Liver (tissue), 9 donors: ENCODE data around the gene LITAFD. TPM values are rescaled to one million over a fixed set of nuclear protein-coding genes. Genes with fewer than 3 reads are reported as not detected.

Experiments
- DNase-seq: peaks from one replicate; pipeline ENCODE4 v3.0.0-alpha.2; 2017; ENCODE audit warnings: low spot score
- H3K27ac ChIP-seq, 2 donors: one replicate each; pipeline ENCODE4 v1.7.0; 2013; ENCODE audit warnings: inconsistent platforms in 2 of 2, low read length in 2 of 2, control low read depth in 1 of 2, low read depth in 1 of 2, mild to moderate bottlenecking in 1 of 2
- H3K27me3 ChIP-seq, 4 donors: one replicate each; pipeline versions ENCODE4 v1.6.1 to v1.7.0; 2013; ENCODE audit warnings: low read length in 3 of 4, inconsistent platforms in 1 of 4, mild to moderate bottlenecking in 1 of 4, moderate library complexity in 1 of 4; ENCODE audit not compliant: control insufficient read depth in 4 of 4, insufficient read depth in 4 of 4
- H3K36me3 ChIP-seq, 4 donors: one replicate each; pipeline versions ENCODE4 v1.6.1 to v1.7.0; 2013; ENCODE audit warnings: low read length in 3 of 4, mild to moderate bottlenecking in 3 of 4, low read depth in 1 of 4, moderate library complexity in 1 of 4; ENCODE audit not compliant: control insufficient read depth in 4 of 4, insufficient read depth in 3 of 4
- H3K4me1 ChIP-seq, 4 donors: one replicate each; pipeline versions ENCODE4 v1.6.1 to v1.7.0; 2013; ENCODE audit warnings: low read length in 3 of 4, mild to moderate bottlenecking in 3 of 4, moderate library complexity in 1 of 4; ENCODE audit not compliant: control insufficient read depth in 4 of 4, insufficient read depth in 4 of 4
- H3K4me3 ChIP-seq, 3 donors: one replicate each; pipeline versions ENCODE4 v1.6.1 to v1.7.0; 2013; ENCODE audit warnings: low read length in 3 of 3, control low read depth in 1 of 3, low read depth in 1 of 3, mild to moderate bottlenecking in 1 of 3
- H3K9ac ChIP-seq, 2 donors: one replicate each; pipeline ENCODE4 v1.7.0; 2013; ENCODE audit warnings: low read length in 2 of 2, mild to moderate bottlenecking in 2 of 2, moderate library complexity in 2 of 2, control low read depth in 1 of 2, low read depth in 1 of 2
- H3K9me3 ChIP-seq, 4 donors: one replicate each; pipeline versions ENCODE4 v1.6.1 to v1.7.0; 2013; ENCODE audit warnings: low read length in 3 of 4; ENCODE audit not compliant: control insufficient read depth in 4 of 4
- EGR1 ChIP-seq, 2 donors: IDR thresholded peaks; 2 replicates each; pipeline ENCODE4 v1.6.1; 2016 to 2018; ENCODE audit warnings: antibody characterized with exemption in 2 of 2, low read depth in 2 of 2
- FOXA1 ChIP-seq: IDR thresholded peaks from 2 replicates; pipeline ENCODE4 v1.6.1; 2016; ENCODE audit warnings: antibody characterized with exemption
- FOXA2 ChIP-seq: IDR thresholded peaks from 2 replicates; pipeline ENCODE4 v1.6.1; 2016; ENCODE audit warnings: antibody characterized with exemption
- GABPA ChIP-seq, 2 donors: IDR thresholded peaks in 1 of 2; conservative IDR thresholded peaks in 1 of 2; 2 replicates each; pipeline ENCODE4 v1.6.1; 2016; ENCODE audit warnings: antibody characterized with exemption in 2 of 2, mild to moderate bottlenecking in 1 of 2, moderate library complexity in 1 of 2
- HNF4A ChIP-seq, 2 donors: conservative IDR thresholded peaks; 2 replicates each; pipeline ENCODE4 v1.6.1; 2016; ENCODE audit warnings: antibody characterized with exemption in 2 of 2, mild to moderate bottlenecking in 2 of 2
- HNF4G ChIP-seq: IDR thresholded peaks from 2 replicates; pipeline ENCODE4 v1.6.1; 2016; ENCODE audit warnings: antibody characterized with exemption
- JUND ChIP-seq, 2 donors: IDR thresholded peaks; 2 replicates each; pipeline ENCODE4 v1.6.1; 2016; ENCODE audit warnings: antibody characterized with exemption in 2 of 2
- NR2F2 ChIP-seq: IDR thresholded peaks from 2 replicates; pipeline ENCODE4 v1.6.1; 2016; ENCODE audit warnings: antibody characterized with exemption
- RAD21 ChIP-seq, 2 donors: IDR thresholded peaks; 2 replicates each; pipeline ENCODE4 v1.6.1; 2016; ENCODE audit warnings: antibody characterized with exemption in 2 of 2, mild to moderate bottlenecking in 2 of 2
- RXRA ChIP-seq, 2 donors: IDR thresholded peaks; 2 replicates each; pipeline ENCODE4 v1.6.1; 2017 to 2018; ENCODE audit warnings: antibody characterized with exemption in 2 of 2, mild to moderate bottlenecking in 1 of 2
- SP1 ChIP-seq: IDR thresholded peaks from 2 replicates; pipeline ENCODE4 v1.6.1; 2018; ENCODE audit warnings: antibody characterized with exemption, mild to moderate bottlenecking
- YY1 ChIP-seq: IDR thresholded peaks from 2 replicates; pipeline ENCODE4 v1.6.1; 2016; ENCODE audit warnings: antibody characterized with exemption, mild to moderate bottlenecking
- WGBS: extraction: QIAGEN DNeasy Blood & Tissue Kit; methylation state at CpG from one replicate; pipeline ENCODE4 v1.1.7; 2013; 5-methylcytosine and 5-hydroxymethylcytosine counted together
- polyA plus RNA-seq, 2 donors: library from polyadenylated mRNA; stranded (reverse) in 1 of 2; unstranded in 1 of 2; fragments of 200-250 nt in 1 of 2; fragments of >200 nt in 1 of 2; fragmentation: Nextera tagmentation in 1 of 2; extraction: Ambion mirVana in 1 of 2; gene quantifications; one replicate each; pipeline versions ENCODE4 v1.2.1 to v1.2.3, GENCODE V29; 2013 to 2015
- total RNA-seq, 2 donors: library from RNA; depleted of rRNA; stranded (reverse); fragments of >200 nt; gene quantifications; one replicate each; pipeline ENCODE4 v1.2.3, GENCODE V29; 2014
- TF ChIP-seq, protein P1 (sequence below): fragments of 150-350 bp; IDR thresholded peaks from 2 replicates; pipeline ENCODE4 v1.5.1; 2017; ENCODE audit warnings: improper control_type of control experiment, low read depth, low read length; ENCODE audit not compliant: missing input control
- TF ChIP-seq, protein P2 (sequence below): IDR thresholded peaks from 2 replicates; pipeline ENCODE4 v1.6.1; 2016; ENCODE audit warnings: antibody characterized with exemption
- TF ChIP-seq, protein P3 (sequence below): IDR thresholded peaks from 2 replicates; pipeline ENCODE4 v1.6.1; 2016; ENCODE audit warnings: antibody characterized with exemption
- donor health status: healthy.
- donor health status: healthy.
- donor health status: healthy.
- donor health status: healthy.
- donor health status: healthy.

The LITAFD gene
- total and polyA plus RNA-seq, 4 donors, result not detected

DNA sequence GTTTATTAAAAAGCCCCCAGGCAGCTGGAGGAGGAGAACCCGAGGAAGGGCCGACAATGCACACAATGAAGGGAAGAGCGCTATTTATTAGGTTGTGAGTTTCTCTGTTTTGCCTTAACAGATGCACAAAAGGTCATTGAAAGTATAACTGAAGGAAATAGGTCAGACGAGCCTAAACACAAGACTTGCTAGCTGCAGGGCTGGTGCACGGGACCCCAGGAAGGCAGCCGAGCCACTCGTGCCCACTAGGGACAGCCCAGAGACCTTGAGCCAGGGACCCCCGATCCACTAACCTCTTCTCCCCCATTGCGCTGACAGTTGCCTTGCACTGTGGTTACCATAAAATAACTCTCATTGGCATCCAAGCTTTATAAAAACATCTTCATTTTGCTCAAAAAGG, 11.3 kb downstream of the LITAFD start (continued):
- TF ChIP-seq, protein P1, sequence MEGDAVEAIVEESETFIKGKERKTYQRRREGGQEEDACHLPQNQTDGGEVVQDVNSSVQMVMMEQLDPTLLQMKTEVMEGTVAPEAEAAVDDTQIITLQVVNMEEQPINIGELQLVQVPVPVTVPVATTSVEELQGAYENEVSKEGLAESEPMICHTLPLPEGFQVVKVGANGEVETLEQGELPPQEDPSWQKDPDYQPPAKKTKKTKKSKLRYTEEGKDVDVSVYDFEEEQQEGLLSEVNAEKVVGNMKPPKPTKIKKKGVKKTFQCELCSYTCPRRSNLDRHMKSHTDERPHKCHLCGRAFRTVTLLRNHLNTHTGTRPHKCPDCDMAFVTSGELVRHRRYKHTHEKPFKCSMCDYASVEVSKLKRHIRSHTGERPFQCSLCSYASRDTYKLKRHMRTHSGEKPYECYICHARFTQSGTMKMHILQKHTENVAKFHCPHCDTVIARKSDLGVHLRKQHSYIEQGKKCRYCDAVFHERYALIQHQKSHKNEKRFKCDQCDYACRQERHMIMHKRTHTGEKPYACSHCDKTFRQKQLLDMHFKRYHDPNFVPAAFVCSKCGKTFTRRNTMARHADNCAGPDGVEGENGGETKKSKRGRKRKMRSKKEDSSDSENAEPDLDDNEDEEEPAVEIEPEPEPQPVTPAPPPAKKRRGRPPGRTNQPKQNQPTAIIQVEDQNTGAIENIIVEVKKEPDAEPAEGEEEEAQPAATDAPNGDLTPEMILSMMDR, result no peak
- TF ChIP-seq YY1 (no peak), RAD21 (IDR thresholded peaks at IDR 0.05) (no peak), RXRA (IDR thresholded peaks at IDR 0.05) (no peak), EGR1 (IDR thresholded peaks at IDR 0.05; ENCODE audit: low read depth in 2 of 2) (no peak), JUND (IDR thresholded peaks at IDR 0.05) (no peak), FOXA2 (no peak), SP1 (no peak), NR2F2 (no peak)
- TF ChIP-seq, protein P2, sequence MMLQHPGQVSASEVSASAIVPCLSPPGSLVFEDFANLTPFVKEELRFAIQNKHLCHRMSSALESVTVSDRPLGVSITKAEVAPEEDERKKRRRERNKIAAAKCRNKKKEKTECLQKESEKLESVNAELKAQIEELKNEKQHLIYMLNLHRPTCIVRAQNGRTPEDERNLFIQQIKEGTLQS, result no peak

DNA sequence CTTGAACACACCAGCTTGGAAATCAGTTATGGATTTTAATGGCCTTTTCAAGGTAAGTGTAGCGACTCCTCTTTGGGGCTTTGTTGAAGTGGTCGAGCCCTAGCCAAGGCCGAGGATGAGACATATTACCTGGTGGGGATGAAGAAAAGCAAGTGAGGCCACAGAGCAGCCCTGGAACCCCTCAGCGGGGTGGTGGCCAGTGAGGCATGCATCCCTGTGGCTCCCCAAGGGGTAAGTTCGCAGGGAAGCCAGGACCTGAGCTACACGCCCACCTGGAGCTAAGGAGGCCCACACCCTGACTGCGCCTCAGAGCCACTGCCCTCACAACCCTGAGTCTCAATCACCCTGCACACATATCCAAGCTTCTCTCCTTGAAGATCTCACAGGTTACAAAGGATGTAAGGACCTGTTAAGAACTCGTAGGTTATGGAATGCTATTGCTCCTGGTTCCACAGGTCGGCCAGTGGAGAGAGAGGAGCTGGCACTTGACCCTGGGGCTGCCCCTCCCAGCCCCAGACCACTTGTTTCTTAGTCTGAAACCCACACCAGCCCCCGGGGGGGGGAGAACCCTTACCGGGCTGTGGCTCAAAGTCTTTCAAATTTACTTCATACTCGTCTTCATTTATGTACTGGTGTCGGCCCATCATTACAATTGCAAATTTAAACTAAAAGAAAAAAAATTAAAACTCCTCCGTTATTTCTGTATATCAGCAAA, 12.0 kb downstream of the LITAFD start:
- H3K27ac ChIP-seq, result no peak overlapping the region
- no peaks in the 10 kb centered on the region for H3K9me3 ChIP-seq
- H3K9ac ChIP-seq, result no peak overlapping the region
- H3K36me3 ChIP-seq, result peaks cover 10 to 81% (median 62%) of the 10 kb centered on the region in 4 donors
- DNase-seq, result no peak
- no peaks in the 10 kb centered on the region for H3K27me3 ChIP-seq
- no peak overlapping the region for H3K4me3 ChIP-seq
- TF ChIP-seq GABPA (IDR thresholded peaks at IDR 0.05 in 1 of 2, conservative IDR thresholded peaks at IDR 0.05 in 1 of 2) (no peak), JUND (IDR thresholded peaks at IDR 0.05) (no peak), RXRA (IDR thresholded peaks at IDR 0.05) (no peak), EGR1 (IDR thresholded peaks at IDR 0.05; ENCODE audit: low read depth in 2 of 2) (no peak)
- no peaks in the 10 kb centered on the region for H3K4me1 ChIP-seq
- 91% methylated on average over 14 of the region's 14 CpGs for WGBS

DNA sequence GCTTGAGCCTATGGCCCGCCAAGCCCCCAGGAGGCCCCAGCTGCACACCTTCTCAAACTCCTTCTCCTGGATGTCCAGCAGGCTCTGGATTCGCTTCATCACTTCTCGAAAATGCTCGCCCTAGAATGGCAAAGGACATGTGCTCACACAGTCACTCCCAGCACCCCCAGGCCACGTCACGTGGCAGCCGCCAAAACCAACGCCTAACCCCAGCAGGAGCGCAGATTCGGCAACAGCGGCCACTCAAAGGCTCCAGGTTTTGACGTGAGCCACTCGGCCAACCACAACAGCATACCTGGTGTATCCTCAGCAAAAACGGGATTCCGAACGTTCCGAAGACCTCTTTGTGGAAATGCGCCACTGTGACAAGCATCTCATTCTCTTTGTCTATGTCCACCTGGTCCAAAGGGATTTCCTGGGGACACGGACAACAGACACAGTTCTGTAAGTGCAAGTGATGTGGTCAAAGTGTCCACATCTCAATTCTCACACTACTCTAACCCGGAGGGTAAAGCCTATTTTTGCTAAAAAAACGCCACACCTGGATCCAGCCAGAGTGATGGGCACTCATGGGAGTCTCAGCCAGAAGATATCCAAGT, 12.7 kb downstream of the LITAFD start:
- no peak for DNase-seq
- H3K36me3 ChIP-seq, result peaks cover 10 to 88% (median 69%) of the 10 kb centered on the region in 4 donors
- TF ChIP-seq JUND (IDR thresholded peaks at IDR 0.05) (no peak), RAD21 (IDR thresholded peaks at IDR 0.05) (no peak), FOXA2 (no peak), GABPA (IDR thresholded peaks at IDR 0.05 in 1 of 2, conservative IDR thresholded peaks at IDR 0.05 in 1 of 2) (no peak), FOXA1 (no peak), HNF4G (no peak), EGR1 (IDR thresholded peaks at IDR 0.05; ENCODE audit: low read depth in 2 of 2) (no peak), HNF4A (conservative IDR thresholded peaks at IDR 0.05) (no peak)
- TF ChIP-seq, protein P3, sequence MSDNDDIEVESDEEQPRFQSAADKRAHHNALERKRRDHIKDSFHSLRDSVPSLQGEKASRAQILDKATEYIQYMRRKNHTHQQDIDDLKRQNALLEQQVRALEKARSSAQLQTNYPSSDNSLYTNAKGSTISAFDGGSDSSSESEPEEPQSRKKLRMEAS, result no peak
- 96% methylated on average over 21 of the region's 21 CpGs for WGBS
- H3K27ac ChIP-seq, result no peak overlapping the region
- H3K9me3 ChIP-seq, result no peaks in the 10 kb centered on the region
- no peak overlapping the region for H3K9ac ChIP-seq
- H3K27me3 ChIP-seq, result no peaks in the 10 kb centered on the region
- no peak overlapping the region for H3K4me3 ChIP-seq
- H3K4me1 ChIP-seq, result no peaks in the 10 kb centered on the region
